ENCODE data around the gene PGLYRP1. TPM values are rescaled to one million over a fixed set of nuclear protein-coding genes. Genes with fewer than 3 reads are reported as not detected.
A peak's percentile ranks its signal among the peaks of the same experiment; 100 is the strongest.

PGLYRP1 gene
- total RNA-seq, 1 donor from 2014 or later: not detected

GRCh38 chr19:46002678-46003275 lies 20.1 kb downstream of the PGLYRP1 start:
- no peak for DNase-seq (ENCODE audit: low spot score)

GRCh38 chr19:46000491-46001246 lies 22.2 kb downstream of the PGLYRP1 start:
- DNase-seq (ENCODE audit: low spot score): no peak

- DNase-seq (ENCODE audit: low spot score): no peak
Measured at GRCh38 chr19:45999653-46000121, 23.2 kb downstream of the PGLYRP1 start.

- DNase-seq (ENCODE audit: low spot score): no peak
Measured at GRCh38 chr19:45998834-45999233, 24.0 kb downstream of the PGLYRP1 start.

- no peak for DNase-seq (ENCODE audit: low spot score)
Measured at GRCh38 chr19:45996933-45997332, 25.9 kb downstream of the PGLYRP1 start.

- DNase-seq (ENCODE audit: low spot score): no peak
Measured at GRCh38 chr19:45995715-45996385, 27.0 kb downstream of the PGLYRP1 start.

- DNase-seq (ENCODE audit: low spot score): peak; percentile 100
Measured at GRCh38 chr19:45994998-45995714, 27.7 kb downstream of the PGLYRP1 start, which contains the start of gene CCDC61. CCDC61 (plus strand) TSS chr19:45995467; CDS start chr19:46003019, 7,552 bp downstream.

- no peak for DNase-seq (ENCODE audit: low spot score)
Measured at GRCh38 chr19:45994456-45994997, 28.3 kb downstream of the PGLYRP1 start.

- no peak for DNase-seq (ENCODE audit: low spot score)
Measured at GRCh38 chr19:45990113-45990728, 32.6 kb downstream of the PGLYRP1 start.

GRCh38 chr19:45985321-45985720 lies 37.5 kb downstream of the PGLYRP1 start:
- no peak for DNase-seq (ENCODE audit: low spot score)

GRCh38 chr19:45981350-45981749 lies 41.5 kb downstream of the PGLYRP1 start:
- no peak for DNase-seq (ENCODE audit: low spot score)

- DNase-seq (ENCODE audit: low spot score): peak; percentile 24
Measured at GRCh38 chr19:45978156-45978555, 44.7 kb downstream of the PGLYRP1 start.

GRCh38 chr19:45976178-45976577 lies 46.7 kb downstream of the PGLYRP1 start:
- peak; percentile 25 for DNase-seq (ENCODE audit: low spot score)

- no peak for DNase-seq (ENCODE audit: low spot score)
Measured at GRCh38 chr19:45975306-45976070, 47.4 kb downstream of the PGLYRP1 start.

- peak; percentile 38 for DNase-seq (ENCODE audit: low spot score)
Measured at GRCh38 chr19:45973553-45974338, 49.1 kb downstream of the PGLYRP1 start, which contains the start of gene NOVA2. NOVA2 (minus strand) TSS chr19:45973865; CDS start chr19:45973351, 514 bp downstream.

- no peak for DNase-seq (ENCODE audit: low spot score)
Measured at GRCh38 chr19:45972947-45973540, 49.8 kb downstream of the PGLYRP1 start.

- no peak for DNase-seq (ENCODE audit: low spot score)
Measured at GRCh38 chr19:45972081-45972946, 50.5 kb downstream of the PGLYRP1 start.
